Stimulated activated CD4-positive, alpha-beta T cell treated with anti-CD3 and anti-CD28 coated beads, Interleukin-2, amount 100 ng/mL, for 24 hours (primary cell): ENCODE data around the gene MREG.
"Not testable (repeated sequence)": the region's sequence is repeated elsewhere in the genome, so short reads cannot be mapped to it uniquely, and the experiment has no call there.

Source experiments
- DNase-seq, 2 donors: peaks; one replicate each; pipeline ENCODE4 v3.0.0-alpha.2; 2020

MREG gene

DNA sequence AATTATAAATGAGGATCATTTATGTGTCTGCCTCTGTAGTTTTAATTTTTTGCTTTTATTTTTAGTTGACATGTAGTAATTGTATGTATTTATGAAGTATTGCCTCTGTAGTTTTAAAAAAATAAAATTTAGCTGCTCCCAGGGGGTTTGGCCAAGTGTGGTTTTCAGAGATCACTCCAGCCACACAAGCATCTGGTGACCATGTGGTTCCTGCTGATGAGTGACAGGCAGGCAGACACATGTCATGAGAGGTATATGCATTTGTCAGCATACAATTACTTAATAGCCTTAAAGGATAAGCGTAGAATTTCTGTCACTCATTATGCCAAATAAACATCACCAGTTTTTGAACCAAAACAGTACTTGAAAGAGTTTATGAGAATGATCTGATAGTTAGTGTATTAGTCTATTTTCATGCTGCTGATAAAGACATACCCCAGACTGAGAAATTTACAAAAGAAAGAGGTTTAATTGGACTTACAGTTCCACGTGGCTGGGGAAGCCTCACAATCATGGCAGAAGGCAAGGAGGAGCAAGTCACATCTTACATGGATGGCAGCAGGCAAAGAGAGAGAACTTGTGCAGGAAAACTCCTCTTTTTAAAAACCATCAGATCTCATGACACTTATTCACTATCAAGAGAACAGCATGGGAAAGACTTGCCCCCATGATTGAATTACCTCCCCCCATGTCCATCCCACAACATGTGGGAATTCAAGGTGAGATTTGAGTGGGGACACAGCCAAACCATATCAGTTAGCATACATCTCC is 29.6 kb downstream of the MREG start:
- no peak for DNase-seq

DNA sequence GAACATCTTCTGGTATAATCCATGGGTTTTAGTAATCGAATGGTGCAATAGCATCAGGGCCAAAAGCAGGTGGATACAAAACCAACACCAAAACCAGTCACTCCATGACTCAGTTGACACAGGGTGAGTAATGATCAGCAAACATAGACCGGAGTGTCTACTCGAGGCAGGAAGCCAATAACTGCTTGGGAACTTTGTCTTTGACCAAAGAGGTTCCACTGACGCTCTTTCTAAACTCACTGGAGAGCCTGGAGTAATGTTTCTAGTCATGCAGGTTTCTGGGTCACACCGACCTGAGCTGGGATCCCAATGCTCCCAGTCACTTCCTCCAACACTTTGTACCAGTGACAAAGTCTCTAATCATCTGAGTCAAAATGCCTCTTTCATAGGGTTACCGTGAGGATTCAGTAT is 30.9 kb downstream of the MREG start:
- peak; percentile 10 to 28 for DNase-seq

DNA sequence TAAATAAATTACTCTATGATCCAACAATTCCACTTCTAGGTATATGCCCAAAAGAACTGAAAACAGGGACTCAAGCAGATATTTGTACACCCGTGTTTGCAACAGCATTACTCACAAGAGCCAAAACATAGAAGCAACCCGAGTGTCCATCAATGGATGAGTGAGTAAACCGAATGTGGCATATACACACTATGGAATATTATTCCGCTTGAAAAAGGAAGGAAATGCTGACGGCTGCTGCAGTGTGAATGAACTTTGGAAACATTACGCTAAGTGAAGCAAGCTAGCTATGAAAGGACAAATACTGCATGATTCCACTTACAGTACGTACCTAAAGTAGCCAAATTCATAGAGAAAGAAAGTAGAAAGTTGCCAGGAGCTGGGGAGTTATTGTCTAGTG is 32.2 kb downstream of the MREG start:
- DNase-seq, result no peak

DNA sequence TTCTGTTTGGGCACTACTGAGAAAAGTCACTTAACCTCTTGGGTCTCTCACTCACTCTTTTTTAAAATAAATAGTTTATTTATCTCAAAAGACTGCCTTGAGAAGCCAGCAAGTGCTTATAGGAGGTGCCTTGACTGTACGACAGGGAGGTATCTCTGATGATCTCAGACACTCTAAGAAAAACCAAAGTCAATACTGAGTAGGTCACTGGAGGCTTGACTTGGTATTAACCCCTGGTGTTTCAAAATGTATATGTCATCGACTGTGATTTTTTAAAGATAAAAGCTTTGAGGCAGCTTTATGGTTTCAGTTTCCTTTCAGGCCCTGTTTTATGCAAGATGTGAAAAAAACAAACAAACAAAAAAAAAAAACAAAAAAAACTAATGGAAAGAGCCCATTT is 33.7 kb downstream of the MREG start:
- no peak for DNase-seq

DNA sequence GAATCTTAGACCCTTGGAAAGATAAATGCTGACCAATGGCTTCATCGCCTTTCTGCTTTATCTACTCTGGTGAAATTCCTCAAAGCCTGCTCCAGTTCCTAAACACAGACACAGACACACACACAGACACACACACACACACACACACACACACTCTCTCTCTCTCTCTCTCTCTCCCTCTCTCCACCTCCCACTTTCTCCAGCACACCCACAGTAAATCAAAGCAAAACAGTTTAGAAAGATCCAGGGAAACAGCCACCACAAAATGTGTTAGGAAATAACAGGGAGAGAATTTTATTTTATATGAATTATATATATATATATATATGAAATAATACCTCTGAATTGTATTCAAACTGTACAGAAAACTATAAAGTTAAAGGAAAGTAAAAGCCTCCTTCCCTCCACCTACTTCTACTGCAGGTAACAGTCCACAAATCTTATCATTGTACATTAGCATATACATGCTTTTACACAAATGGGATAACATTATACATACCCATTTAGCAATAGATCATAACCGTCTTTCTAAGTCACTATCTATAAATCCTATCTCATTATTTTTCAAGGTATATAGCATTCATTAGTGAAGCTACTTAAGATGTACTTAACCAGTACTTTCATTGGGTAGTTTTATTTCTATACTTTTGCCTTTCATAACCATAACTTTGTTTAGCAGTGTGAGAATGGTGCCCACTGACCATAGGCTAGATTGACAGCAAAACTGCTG is 38.5 kb downstream of the MREG start:
- DNase-seq, result no peak

DNA sequence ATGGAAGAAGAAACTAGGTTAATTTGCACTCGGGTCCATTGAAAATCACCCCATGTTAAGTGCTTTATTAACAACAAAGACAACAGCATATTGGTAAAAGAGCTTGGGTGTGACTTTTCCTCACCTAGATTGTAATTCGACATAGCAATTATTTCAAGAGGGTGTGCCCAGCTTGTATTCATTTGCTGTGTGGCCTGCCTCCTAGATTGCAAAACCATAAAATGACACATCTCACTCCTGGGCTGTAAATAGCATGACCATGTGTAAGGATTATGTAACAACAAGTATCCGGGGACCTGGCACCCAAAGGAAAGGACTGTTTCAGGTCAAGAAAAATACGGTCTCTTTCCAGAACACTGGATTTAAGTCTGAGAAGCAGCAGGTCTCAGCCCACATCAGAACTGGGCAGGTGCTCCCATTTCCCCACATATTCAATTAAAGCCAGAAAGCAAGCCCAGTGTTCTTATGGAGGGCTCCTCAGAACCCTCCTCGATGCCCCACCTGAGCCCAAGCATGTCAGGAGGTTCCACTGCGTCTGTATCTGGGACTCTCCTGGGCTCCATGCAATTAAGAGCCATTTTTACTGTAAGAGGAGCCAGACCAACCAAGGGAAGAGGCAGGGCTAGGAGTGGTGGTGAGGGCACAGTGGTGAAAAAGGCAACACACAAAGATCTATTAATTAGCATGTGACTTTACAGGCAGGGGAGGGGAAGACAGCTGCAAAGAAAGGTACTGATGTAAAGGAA is 39.2 kb downstream of the MREG start:
- DNase-seq, result no peak

DNA sequence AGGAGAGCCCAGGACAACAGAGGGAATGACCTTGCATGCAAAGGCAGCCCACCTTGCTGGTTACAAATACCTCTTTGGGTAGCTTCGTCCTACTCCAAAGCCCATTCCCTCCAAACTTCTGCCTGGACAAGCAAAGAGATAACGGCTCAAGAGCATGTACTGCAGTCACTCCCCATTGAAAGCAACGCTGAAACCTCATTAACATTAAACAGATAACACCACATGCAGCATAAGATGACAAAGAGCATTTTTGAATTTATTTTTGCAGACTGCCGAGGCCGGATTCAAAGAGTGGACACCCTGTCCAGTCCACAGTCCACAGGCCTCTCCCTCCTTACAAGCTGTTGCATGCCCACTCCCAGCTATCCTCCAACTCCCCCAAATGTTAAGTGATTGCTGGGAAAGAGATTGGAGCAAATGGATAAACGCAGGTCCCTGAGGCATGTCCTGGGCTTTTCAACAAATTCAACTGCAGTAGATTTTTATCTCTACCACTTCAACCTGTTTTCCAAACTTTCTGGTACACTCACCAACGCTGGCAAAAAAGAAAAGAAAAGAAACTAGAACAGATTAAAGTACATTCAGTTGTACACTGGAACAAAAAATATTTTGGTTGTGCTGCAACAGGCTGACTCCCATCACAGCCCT is 40.1 kb downstream of the MREG start:
- no peak for DNase-seq

DNA sequence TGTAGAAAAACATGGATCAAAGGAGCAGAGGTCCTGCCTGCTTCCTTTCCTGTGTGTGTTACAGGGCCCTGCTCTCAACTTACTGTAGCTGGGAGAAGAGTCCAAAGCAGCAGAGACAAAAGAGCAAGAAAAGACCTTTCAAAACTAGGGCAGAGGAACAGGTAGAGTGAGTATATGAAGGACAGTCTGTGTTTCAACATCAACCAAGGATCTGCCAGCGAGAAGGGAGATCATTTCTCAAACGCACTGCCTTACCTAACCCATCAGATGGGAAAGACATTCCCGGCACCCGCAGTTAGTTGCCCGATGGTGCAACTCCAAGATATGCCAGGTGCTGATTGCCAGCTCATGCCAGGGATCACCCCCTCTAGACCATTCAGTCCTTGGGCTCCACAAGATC is 41.7 kb downstream of the MREG start:
- DNase-seq, result no peak

DNA sequence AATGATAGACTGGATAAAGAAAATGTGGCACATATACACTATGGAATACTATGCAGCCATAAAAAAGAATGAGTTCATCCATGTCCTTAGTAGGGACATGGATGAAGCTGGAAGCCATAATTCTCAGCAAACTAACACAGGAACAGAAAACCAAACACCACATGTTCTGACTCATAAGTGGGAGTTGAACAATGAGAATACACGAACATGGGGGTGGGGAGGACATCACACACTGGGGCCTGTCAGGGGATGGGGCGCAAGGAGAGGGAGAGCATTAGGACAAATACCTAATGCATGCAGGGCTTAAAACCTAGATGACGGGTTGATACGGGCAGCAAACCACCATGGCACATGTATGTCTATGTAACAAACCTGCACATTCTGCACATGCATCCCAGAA is 42.5 kb downstream of the MREG start:
- DNase-seq, result peak in 1 of 2 donors; percentile 9

DNA sequence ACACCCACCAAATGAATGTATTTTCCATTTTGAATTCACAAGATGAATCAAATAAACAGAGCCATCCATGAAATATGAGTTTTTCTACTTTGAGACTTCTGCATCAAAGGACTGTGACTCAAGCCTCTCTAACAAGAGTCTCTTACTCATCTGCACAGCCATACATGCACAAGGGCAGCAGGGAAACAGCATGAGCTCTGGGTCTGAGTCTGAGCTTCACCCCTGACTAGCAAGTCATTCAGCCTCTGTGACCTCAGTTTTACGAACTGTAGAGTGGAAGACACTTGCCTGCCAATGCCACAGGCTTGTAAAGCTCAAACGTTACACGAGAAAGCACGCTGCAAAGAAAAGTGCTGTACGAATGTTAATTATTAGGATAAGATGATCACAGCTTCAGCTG is 42.9 kb downstream of the MREG start:
- DNase-seq, result peak; percentile 19 to 23

DNA sequence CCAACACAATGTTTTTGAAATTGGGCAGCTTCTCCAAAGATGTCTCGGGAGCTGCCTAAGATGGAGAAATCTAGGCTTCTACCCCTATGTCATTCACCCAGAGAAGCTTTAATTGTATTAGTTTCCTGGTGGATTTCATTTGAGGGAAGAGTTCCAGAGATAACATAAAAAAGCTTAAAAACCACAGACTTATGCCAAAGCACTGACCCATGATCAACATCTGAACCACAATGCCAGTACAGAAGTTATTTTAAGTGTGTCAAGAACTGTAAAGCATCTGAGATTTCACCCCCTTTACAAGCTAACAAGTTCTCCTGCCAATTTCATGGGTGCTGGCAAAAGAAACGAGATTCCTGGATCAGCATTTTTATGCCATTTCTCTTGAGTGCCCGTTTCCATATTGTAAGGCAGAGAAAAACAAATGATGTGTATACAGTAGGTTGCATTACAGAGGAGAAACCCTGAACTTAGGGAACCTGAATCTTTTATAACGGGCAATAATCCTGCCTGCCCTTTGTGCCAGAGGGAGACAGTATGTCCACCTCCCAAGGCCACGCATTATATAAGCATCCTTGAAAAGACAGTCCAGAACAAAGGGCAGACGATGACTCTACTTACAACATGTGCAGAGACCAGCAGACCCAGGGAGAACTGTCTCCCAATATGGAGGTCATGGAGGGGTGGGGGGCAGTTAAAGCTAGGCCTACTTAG is 44.1 kb downstream of the MREG start:
- DNase-seq, result no peak

DNA sequence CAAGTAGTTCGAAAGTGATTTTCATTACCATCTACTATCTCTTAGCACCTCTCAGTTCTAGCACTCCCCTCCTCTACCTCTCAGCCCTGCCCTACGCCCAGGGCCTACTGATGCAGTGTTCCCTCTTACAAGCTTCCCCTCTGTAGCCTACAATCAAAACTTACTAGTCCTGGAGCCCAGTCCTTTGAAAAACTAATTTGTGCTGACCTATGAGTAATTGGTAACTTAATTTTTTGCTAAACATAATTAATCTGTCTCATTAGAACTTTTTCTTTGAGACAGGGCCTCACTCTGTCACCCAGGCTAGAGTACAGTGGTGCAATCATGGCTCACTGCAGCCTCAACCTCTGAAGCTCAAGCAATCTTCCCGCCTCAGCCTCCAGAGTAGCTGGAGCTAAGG is 44.9 kb downstream of the MREG start:
- DNase-seq, result no peak

DNA sequence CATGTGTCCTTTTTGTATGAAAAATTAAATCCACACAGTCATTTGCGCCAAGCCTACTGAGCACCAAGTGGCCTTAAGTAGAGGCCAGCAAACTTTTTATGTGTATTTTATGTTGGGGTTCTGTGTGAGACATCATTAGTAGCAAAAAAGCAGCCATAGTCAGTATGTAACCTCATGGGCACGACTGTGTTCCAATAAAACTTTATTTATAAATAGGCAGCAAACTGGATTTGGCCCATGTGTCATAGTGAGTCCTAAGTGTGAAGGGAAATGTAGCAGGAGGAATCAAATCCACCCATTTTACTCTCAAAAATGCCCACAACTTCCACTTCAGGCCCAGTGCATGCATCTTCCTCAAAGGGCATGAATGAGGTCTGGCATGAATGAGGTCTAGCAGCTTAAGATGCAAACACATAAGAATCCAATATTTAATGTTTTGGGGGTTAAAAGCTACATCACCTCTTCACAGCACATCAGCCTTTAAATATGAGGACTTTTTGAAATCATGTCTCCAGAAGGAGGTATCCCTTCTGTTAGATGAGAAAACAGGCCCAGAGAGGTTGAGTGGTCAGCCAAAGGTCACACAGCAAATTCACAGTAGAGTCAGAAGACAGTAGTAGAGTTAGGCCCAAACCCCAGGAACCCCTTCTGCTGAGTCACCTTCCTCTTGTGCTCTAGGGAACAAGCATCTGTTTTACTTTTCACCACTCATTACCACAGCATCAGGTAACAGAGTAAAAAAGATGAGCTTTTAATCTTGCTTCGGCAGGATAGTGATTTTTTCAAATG is 45.6 kb downstream of the MREG start:
- DNase-seq, result no peak

DNA sequence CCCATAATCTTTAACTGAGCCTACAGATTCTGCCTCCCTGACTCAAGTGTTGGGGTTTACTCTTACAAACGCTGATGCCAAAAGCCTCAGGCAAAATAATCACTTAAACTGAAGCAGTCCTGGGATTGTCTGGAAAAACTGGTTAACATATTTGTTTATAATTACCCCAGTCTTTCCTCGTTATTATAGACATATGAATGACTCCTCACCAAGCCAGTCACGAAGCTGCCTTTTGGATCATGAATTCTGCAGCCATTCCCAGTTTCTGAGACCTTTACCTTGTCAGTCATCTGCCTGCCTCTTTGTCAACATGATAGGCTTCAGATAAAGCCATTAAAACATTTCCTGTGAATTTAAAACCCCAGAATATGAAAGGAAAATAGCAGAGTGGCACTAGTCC is 46.4 kb downstream of the MREG start:
- DNase-seq, result no peak

DNA sequence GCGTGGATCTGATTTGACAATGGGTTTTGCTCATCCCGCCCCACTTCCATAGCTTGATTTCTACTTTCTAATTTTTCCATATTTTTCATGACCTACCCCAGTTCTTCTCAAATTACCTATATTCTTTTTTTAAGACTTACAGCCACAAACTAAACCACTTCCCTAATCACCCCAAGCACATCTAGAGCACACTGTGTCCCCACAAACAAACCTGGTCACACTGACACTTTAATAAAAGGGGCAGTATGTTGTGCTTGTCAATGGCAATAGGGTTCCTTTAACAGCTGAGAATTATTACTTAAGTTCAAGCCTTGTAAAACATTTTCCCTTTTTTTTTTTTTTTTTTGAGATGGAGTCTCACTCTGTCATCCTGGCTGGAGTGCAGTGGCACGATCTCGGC is 47.1 kb downstream of the MREG start:
- DNase-seq, result no peak

DNA sequence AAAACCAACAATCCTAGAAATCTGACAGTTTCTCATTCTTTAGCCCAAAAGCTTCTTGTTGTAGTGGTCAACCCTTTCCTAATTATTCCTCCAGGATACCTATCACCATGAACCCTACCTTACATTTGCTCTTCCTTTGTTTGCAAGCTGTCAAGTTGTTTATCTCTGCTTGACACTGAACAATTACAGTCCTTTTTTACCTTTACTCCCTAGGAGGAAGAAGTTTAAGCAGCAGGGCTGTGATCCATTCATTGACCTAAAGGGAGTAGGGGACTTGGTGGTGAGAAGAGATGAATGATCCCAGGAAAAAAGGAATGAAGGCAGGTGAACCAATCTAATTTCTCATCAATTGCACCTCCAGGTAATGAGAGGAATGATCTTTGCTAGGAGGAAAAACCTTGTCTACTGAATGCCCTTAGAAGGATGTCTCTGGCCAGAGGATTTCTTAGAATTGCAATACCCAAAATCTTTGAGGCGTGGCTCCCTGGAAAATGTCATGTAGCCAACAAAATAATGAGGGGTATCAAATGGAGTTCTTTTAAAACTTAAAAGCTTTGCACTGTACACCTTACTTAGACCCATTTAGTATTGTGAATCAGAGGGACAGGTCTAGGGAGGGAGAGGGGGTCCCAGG is 47.7 kb downstream of the MREG start:
- no peak for DNase-seq

DNA sequence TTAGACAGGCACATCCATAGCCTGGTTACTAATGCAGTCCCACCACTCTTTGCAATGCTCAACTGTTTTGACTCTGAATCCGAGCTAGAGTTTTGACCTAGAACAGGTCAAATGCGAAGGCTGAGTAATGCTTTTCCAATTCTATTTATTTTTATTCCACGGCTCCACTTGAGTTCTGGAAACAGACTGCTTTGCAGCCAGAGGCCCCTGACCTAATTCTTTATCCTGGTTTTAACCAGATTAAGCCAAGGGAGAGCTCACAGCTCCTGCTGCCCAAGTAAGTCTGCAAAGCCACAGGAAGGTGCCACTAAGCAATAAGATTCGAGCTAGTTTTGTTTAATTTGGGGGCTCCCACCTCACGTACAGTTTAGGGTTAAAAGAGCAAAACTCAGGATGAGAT is 51.4 kb downstream of the MREG start:
- no peak for DNase-seq

DNA sequence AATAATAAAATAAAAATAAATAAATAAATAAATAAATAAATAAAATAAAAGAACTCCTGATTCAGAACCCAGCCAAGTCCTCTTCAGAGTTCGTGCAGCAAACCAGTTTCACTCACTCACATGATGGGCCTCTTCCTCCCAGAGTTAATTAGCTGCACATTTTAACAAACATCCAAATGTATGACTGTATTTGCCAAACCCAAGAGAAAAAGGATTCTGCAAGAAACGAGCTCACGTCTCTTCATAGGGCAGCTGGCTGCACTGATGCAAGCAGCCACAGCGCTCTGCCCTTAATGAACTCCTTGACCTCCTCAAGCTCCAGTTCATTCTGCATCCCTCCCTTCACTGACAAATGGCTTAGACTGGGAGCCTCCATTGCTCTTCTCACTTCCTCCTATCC is 55.1 kb downstream of the MREG start:
- no peak for DNase-seq

DNA sequence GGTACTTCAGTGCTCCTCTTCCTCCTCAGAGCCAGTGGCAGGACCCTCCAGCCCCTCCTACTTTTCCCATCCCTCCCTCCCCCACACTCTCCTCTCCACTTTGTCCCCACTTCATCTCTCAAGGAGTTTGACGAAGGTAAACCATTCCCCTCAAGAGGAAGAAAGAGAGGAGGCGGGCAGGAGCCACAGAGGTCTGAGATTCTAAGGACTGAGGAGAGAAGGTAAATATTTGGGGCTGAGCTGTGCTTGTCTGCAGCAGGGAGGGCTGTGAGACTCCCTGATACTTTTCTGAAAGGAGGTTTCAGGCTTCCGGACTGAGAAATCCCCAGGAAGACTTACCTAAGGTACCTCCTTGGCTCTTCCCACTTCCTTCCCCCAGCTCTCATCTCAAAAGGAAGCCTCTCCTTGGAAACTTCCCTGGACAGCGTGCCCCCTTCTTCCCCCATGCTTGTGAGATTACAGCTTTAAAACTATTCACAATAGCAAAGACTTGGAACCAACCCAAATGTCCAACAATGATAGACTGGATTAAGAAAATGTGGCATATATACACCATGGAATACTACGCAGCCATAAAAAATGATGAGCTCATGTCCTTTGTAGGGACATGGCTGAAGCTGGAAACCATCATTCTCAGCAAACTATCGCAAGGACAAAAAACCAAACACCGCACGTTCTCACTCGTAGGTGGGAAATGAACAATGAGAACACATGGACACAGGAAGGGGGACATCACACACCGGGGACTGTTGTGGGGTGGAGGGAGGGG is 55.8 kb downstream of the MREG start:
- not testable (repeated sequence) for DNase-seq

DNA sequence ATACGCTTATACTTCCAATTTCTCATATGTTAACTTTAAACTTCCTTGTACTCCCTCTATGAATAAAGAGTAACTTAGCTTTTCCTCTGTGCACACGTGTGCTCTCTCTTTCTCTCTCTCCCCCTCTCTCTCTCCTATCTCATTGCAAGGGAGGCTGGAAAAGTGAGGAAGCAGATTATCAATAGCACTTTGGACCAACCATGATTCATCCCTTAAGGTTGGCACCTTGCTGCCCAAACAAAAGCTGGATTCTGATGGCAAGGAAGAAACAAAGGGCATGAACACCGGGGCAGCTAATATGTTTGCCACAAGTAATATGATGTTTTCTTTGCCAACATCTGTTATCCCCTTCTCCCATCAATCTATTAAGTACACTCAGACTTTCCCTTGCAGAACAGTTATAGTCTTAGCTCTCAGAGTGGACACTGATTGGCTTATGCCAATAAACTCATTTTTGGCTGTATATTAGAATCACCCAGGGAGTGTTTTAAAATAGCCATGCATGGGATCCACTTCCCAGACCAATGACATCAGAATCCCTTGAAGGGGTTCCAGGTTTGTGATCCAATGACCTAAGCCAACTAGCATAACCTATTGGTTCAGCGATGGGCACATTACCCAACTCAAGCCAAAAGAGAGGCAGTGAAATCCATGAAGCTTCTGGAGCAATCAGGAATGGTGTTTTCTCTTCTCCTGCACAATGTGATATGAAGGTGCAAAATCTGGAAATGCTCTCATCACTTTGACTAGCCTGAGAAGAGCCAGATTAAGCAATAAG is 60.3 kb downstream of the MREG start:
- no peak for DNase-seq
